WTC11 (cell line): ENCODE results near the gene ZCRB1.

Experiments
- ATF2 ChIP-seq: sonication (generic); formaldehyde crosslinking; IDR thresholded peaks from 2 replicates; pipeline ENCODE4 v1.8.1; 2022; ENCODE audit warnings: low read depth, missing genetic modification reagents, borderline replicate concordance
- CTCF ChIP-seq: fragments of 200-600 bp; IDR thresholded peaks from 2 replicates; pipeline ENCODE4 v1.8.0; 2022; ENCODE audit warnings: antibody characterized with exemption
- ETV6 ChIP-seq: sonication (generic); formaldehyde crosslinking; IDR thresholded peaks from 2 replicates; pipeline ENCODE4 v1.8.1; 2022; ENCODE audit warnings: mild to moderate bottlenecking, missing genetic modification reagents
- MYBL2 ChIP-seq: sonication (generic); formaldehyde crosslinking; IDR thresholded peaks from 2 replicates; pipeline ENCODE4 v1.8.1; 2023; ENCODE audit warnings: mild to moderate bottlenecking, moderate library complexity, missing genetic modification reagents
- NR3C1 ChIP-seq: sonication (generic); formaldehyde crosslinking; conservative IDR thresholded peaks from 2 replicates; pipeline ENCODE4 v1.8.1; 2023; ENCODE audit warnings: low read depth, mild to moderate bottlenecking, missing genetic modification reagents
- SP1 ChIP-seq: sonication (generic); formaldehyde crosslinking; conservative IDR thresholded peaks from 2 replicates; pipeline ENCODE4 v1.8.1; 2022; ENCODE audit warnings: missing genetic modification reagents
- TF ChIP-seq, protein P1 (sequence below): sonication (generic); formaldehyde crosslinking; IDR thresholded peaks from 2 replicates; pipeline ENCODE4 v1.8.1; 2023; ENCODE audit warnings: mild to moderate bottlenecking, missing genetic modification reagents, moderate library complexity
- TF ChIP-seq, protein P2 (sequence below): sonication (generic); formaldehyde crosslinking; IDR thresholded peaks from 2 replicates; pipeline ENCODE4 v1.8.1; 2023; ENCODE audit warnings: mild to moderate bottlenecking, missing genetic modification reagents

DNA sequence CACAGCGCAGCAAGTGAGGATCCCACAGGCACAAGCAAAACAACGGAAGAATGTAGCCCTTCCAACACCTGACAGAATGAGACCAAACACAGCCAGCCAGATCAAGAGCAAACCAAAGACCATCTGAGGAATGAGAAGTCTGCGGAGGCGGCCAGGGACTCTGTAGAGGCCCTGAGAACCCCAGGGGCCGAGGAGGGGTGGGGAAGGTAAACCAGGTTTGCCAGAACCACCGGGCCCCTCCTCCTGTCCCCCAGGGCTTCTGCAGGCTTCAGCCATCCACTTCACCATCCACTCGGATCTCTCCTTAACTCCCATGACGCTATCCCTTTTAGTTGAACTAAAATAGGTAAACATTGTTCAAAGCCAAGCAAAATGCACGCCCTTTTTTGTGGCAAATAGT, 37.4 kb downstream of the ZCRB1 start:
- no peak for TF ChIP-seq SP1
- TF ChIP-seq CTCF = no peak
- TF ChIP-seq, protein P1, sequence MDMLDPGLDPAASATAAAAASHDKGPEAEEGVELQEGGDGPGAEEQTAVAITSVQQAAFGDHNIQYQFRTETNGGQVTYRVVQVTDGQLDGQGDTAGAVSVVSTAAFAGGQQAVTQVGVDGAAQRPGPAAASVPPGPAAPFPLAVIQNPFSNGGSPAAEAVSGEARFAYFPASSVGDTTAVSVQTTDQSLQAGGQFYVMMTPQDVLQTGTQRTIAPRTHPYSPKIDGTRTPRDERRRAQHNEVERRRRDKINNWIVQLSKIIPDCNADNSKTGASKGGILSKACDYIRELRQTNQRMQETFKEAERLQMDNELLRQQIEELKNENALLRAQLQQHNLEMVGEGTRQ (CRISPR knock-in tag) = no peak
- TF ChIP-seq, protein P2, sequence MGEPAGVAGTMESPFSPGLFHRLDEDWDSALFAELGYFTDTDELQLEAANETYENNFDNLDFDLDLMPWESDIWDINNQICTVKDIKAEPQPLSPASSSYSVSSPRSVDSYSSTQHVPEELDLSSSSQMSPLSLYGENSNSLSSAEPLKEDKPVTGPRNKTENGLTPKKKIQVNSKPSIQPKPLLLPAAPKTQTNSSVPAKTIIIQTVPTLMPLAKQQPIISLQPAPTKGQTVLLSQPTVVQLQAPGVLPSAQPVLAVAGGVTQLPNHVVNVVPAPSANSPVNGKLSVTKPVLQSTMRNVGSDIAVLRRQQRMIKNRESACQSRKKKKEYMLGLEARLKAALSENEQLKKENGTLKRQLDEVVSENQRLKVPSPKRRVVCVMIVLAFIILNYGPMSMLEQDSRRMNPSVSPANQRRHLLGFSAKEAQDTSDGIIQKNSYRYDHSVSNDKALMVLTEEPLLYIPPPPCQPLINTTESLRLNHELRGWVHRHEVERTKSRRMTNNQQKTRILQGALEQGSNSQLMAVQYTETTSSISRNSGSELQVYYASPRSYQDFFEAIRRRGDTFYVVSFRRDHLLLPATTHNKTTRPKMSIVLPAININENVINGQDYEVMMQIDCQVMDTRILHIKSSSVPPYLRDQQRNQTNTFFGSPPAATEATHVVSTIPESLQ (CRISPR knock-in tag) = no peak
- TF ChIP-seq NR3C1 (CRISPR knock-in tag) = no peak
- no peak for TF ChIP-seq MYBL2
- TF ChIP-seq ATF2 (CRISPR knock-in tag) = no peak
- TF ChIP-seq ETV6 (CRISPR knock-in tag) = no peak
